AG04449 (cell line): ENCODE results near the gene NF1.
A peak's percentile ranks its signal among the peaks of the same experiment; 100 is the strongest.
"Not testable (repeated sequence)": the region's sequence is repeated elsewhere in the genome, so short reads cannot be mapped to it uniquely, and the experiment has no call there.

Experiments
- CTCF ChIA-PET: fragments of 350-600 bp; formaldehyde crosslinking; extraction: SDS; loops from one replicate; lab custom pipeline; 2021; ENCODE audit warnings: antibody characterized with exemption; lab: Yijun Ruan, JAX
- POLR2A ChIA-PET: fragments of 400-600, 350-600 bp; formaldehyde crosslinking; extraction: SDS; loops from one replicate; lab custom pipeline; 2020; ENCODE audit warnings: antibody characterized with exemption, inconsistent platforms; lab: Yijun Ruan, JAX
- DNase-seq: peaks from one replicate; pipeline ENCODE4 v3.0.0-alpha.2; 2010; ENCODE audit warnings: low read depth, low spot score
- H3K4me3 ChIP-seq: 2 replicates; pipeline ENCODE4 v1.5.1; 2011; ENCODE audit warnings: low read depth, mild to moderate bottlenecking, control low read depth, low read length
- CTCF ChIP-seq: IDR thresholded peaks from one replicate; pipeline ENCODE4 v1.5.1; 2011; ENCODE audit warnings: mild to moderate bottlenecking, moderate library complexity, low read length, control low read depth, inconsistent platforms; ENCODE audit not compliant: insufficient read depth; ENCODE audit errors: missing control alignments

Gene NF1

GRCh38 chr17:31089471-31089870 is 5.3 kb upstream of the NF1 start:
- DNase-seq: no peak
- no peak for TF ChIP-seq CTCF
- ChIA-PET POLR2A (no interaction called here), CTCF (interaction anchor here (1.4 kb wide), 1 partner anchor 12 kb away, joined by 5 read pairs; no protein-coding TSS in a partner anchor)
- H3K4me3 ChIP-seq: no peak overlapping the region

DNA sequence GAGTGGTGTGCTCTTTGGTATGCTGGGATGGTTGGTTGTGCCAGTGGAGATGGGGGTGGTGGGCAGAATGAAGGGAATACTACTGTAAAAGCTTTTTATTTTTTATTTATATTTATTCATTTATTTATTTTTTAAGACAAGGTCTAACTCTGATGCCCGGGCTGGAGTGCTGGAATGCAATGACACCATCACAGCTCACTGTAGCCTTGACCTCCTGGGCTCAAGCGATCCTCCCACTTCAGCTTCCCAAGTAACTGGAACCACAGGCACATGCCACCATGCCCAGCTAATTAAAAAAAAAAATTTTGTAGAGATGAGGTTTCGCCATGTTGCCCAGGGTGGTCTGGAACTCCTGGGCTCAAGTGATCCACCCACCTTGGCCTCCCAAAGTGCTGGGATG is 4.1 kb upstream of the NF1 start:
- DNase-seq, POLR2A ChIA-PET, CTCF ChIA-PET: not testable (repeated sequence)

DNA sequence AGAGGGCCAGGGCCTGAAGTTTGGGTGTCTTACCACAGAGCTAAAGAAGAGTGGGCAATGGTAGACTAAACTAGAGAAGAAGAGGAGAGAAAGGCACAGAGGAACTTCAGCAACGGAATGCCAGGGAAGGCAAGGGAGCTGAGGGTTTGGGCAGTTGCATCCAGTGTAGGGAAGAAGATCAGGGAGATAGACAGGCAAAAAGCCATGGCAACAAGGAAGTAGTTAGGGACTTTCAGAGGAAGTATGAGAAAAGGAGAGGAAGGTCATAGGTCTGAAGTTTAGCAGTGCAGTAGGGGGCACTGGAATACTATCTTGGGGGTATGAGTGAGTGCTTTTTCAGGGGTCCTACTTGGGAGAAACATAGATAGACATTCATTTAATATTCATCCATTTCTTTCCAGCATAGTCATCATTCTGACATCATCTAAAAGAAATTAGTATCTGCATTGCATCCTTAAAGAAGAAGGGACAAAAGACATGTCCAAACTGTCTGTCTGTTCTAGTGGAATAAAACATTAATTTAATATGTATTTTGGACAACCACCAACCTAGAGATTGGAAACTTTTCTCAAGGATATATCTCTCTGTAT is 2.2 kb upstream of the NF1 start:
- ChIA-PET CTCF (no interaction called here), POLR2A (no interaction called here)
- no peak for DNase-seq
- TF ChIP-seq CTCF: no peak
- H3K4me3 ChIP-seq: no peak overlapping the region

More for the DNA sequence above, 4.1 kb upstream of the NF1 start:
- not testable (repeated sequence) for H3K4me3 ChIP-seq

DNA sequence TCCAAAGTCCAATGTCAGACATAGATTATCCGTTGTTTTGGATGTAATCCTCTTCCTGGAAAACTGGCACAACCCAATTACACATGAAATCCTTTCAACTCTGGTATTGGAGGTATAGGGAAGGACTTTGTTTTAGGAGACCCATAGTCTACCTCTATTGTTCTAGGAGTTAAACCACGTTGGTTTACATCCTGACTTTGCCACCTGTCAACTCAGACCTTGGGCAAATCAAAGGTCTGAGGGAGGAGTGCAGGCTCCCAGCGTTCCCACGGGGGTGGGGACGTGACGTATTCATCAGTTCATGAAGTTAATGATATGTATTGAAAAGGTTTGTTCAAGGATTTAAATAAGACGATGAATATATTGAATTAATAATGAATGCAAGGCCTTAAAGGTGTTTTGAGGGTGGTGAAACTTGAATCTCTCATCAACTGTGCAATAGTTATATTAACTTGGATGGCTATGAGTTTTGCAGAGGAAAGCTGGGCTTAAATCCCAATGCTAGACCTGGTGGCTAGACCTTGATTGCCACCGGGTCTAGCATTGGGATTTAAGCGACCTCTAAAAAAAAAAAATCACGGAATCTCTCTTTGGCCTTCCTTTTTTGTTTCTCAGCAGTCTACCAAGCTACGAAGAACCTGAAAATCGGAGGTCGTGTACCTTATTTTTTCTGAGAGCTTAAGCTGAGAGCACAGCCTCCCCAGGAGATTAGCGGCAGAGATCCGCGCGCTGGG is 744 bp upstream of the NF1 start:
- no peak for DNase-seq
- peak overlapping the region; percentile 81 for H3K4me3 ChIP-seq
- ChIA-PET POLR2A (no interaction called here), CTCF (interaction anchor here (1.4 kb wide), 1 partner anchor 8 kb away, joined by 3 read pairs; no protein-coding TSS in a partner anchor)
- TF ChIP-seq CTCF: no peak

- POLR2A ChIA-PET: interaction anchor here (0.5 kb wide), 1 partner anchor 466 kb away, joined by 3 read pairs; no protein-coding TSS in a partner anchor
- H3K4me3 ChIP-seq: peak overlapping the region; percentile 81
- no peak for DNase-seq
- CTCF ChIA-PET: interaction anchor here (0.7 to 1.6 kb wide), 4 partner anchors 10 to 19 kb away, joined by 3 to 4 read pairs (median 3); no protein-coding TSS in a partner anchor
- no peak for TF ChIP-seq CTCF
Observed at GRCh38 chr17:31095236-31096105, 694 bp downstream of the NF1 start.

DNA sequence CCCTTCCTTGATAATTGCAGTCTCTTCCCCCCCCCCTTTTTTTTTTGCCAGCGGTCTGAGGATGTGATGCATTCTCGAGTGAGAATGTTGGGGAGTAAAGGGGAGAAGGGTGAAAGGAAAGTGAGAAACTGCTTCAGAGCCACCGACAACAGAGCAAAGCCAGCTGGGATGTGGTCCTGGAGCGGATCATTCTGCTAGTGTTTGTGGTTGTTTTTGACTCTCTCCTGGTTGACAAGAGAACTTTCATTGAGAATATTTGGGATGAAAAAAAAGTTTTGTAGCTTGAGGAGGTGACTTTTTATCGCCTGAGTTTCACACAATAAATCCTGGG is 1.3 kb downstream of the NF1 start:
- no peak for DNase-seq
- no peak for TF ChIP-seq CTCF
- CTCF ChIA-PET: interaction anchor here (0.7 to 1.6 kb wide), 4 partner anchors 14 to 119 kb away, joined by 3 to 4 read pairs (median 4); no protein-coding TSS in a partner anchor
- H3K4me3 ChIP-seq: peak overlapping the region; percentile 81
- POLR2A ChIA-PET: interaction anchor here (0.5 kb wide), 1 partner anchor 465 kb away, joined by 3 read pairs; no protein-coding TSS in a partner anchor
